Ascending aorta (tissue), 2 donors: Measurements from ENCODE around the gene GPC3. TPM values are rescaled to one million over a fixed set of nuclear protein-coding genes. Genes with fewer than 3 reads are reported as not detected.

Source experiments
- DNase-seq, 2 donors: peaks; one replicate each; pipeline ENCODE4 v3.0.0-alpha.2; 2019; ENCODE audit warnings: low spot score in 2 of 2
- H3K27ac ChIP-seq, 2 donors: fragments of 200-600 bp; sonication (generic); one replicate each; pipeline ENCODE4 v1.5.1; 2016 to 2017; ENCODE audit warnings: mild to moderate bottlenecking in 1 of 2
- H3K27me3 ChIP-seq: fragments of 200-600 bp; sonication (generic); one replicate; pipeline ENCODE4 v1.5.1; 2017
- H3K36me3 ChIP-seq, 2 donors: fragments of 200-600 bp; sonication (generic); one replicate each; pipeline ENCODE4 v1.5.1; 2016
- H3K4me1 ChIP-seq, 2 donors: fragments of 200-600 bp; sonication (generic); one replicate each; pipeline ENCODE4 v1.5.1; 2016 to 2017; ENCODE audit warnings: mild to moderate bottlenecking in 1 of 2
- H3K4me3 ChIP-seq, 2 donors: fragments of 200-600 bp; sonication (generic); one replicate each; pipeline ENCODE4 v1.5.1; 2016 to 2017; ENCODE audit warnings: mild to moderate bottlenecking in 1 of 2
- H3K9me3 ChIP-seq, 2 donors: fragments of 200-600 bp; sonication (generic); one replicate each; pipeline ENCODE4 v1.5.1; 2016
- intact Hi-C: fragments of 100-400 bp; cut with DNase I; formaldehyde crosslinking; loops from one replicate; pipeline ENCODE4 v1.15.1; 2023
- total RNA-seq: library from RNA; depleted of rRNA; stranded (reverse); fragments of >200 nt; gene quantifications from one replicate; pipeline ENCODE4 v1.1.0, GENCODE V29; 2016
- TF ChIP-seq, protein P1 (sequence below), 3 experiments: fragments of 200-600 bp in 2 of 3; fragments of 450-650 bp in 1 of 3; sonication (generic) in 2 of 3; IDR thresholded peaks; one replicate each; pipeline ENCODE4 v1.5.1; 2016 to 2019; ENCODE audit warnings: antibody characterized with exemption in 3 of 3, mild to moderate bottlenecking in 1 of 3, moderate library complexity in 1 of 3

The GPC3 gene
- total RNA-seq, 1 donor from 2014 or later: 0.75 TPM

DNA sequence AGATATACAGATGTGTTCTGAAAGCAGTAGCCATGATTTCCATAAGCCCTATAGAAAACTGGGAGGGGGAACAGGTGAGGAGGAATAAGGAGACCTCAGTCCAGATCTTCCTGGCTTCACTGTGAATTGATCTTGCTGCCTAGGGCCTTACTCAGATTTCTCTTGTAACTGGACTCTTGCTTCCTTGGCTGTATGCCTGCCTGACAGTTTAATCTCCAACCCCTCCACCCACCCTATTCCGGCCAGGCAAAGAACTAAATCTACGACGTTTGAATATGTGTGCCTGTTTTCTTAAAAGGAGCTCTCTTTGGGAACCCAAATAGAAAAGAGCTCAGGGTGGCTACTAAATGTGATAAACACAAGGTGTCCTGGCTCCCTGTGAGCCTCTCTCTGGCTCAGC, 173.0 kb downstream of the GPC3 start:
- TF ChIP-seq, protein P1, sequence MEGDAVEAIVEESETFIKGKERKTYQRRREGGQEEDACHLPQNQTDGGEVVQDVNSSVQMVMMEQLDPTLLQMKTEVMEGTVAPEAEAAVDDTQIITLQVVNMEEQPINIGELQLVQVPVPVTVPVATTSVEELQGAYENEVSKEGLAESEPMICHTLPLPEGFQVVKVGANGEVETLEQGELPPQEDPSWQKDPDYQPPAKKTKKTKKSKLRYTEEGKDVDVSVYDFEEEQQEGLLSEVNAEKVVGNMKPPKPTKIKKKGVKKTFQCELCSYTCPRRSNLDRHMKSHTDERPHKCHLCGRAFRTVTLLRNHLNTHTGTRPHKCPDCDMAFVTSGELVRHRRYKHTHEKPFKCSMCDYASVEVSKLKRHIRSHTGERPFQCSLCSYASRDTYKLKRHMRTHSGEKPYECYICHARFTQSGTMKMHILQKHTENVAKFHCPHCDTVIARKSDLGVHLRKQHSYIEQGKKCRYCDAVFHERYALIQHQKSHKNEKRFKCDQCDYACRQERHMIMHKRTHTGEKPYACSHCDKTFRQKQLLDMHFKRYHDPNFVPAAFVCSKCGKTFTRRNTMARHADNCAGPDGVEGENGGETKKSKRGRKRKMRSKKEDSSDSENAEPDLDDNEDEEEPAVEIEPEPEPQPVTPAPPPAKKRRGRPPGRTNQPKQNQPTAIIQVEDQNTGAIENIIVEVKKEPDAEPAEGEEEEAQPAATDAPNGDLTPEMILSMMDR (IDR thresholded peaks at IDR 0.05): no peak
- no peak overlapping the region for H3K4me3 ChIP-seq
- no peaks in the 10 kb centered on the region for H3K4me1 ChIP-seq
- no peaks in the 10 kb centered on the region for H3K27me3 ChIP-seq
- no peak overlapping the region for H3K27ac ChIP-seq
- H3K36me3 ChIP-seq: no peaks in the 10 kb centered on the region
- no peaks in the 10 kb centered on the region for H3K9me3 ChIP-seq
- DNase-seq: no peak
- intact Hi-C loops: no loop called here

DNA sequence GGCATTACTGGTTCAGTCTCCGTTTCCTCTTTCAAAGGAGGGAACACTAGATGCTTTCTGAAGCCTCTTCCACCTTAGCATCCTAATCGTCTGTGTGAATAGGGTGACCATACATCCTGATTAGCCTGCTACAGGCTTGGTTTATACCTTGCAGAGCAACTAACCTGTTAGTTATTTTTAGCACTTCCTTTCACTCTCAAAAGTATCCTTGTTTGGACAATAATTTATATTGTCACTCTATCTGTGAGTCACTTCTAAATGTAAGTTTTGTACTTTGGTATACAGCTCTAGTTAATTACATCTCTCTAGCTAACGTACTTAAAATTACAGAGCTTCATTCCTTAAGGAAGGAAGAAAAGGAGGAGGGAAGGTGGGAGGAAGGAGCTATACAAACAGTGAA, 174.5 kb downstream of the GPC3 start:
- TF ChIP-seq, protein P1 (IDR thresholded peaks at IDR 0.05): no peak
- no peak for DNase-seq
- Histone ChIP-seq H3K27ac (no peak overlapping the region), H3K4me1 (no peaks in the 10 kb centered on the region), H3K27me3 (no peaks in the 10 kb centered on the region), H3K36me3 (no peaks in the 10 kb centered on the region), H3K9me3 (no peaks in the 10 kb centered on the region), H3K4me3 (no peak overlapping the region)
- intact Hi-C loops: no loop called here

DNA sequence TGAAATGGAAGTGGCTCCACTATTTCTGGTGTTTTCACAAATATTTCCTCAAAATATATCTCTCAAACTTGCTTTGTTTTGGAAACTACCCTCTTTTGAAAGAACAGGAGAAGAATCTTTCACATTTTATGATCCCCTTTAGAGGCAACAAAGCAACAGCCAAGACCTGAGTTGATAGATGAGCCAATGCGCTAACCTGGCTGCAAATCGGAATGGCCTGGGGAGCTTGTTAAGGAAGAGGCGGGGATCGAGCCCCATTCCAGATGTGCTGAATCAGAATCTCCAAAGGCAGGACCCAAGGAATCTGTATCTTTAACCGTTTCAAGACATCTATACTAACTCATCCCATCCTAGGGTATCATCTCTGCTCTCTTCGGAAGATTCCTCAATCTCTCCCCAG, 181.3 kb downstream of the GPC3 start:
- TF ChIP-seq, protein P1 (IDR thresholded peaks at IDR 0.05): no peak
- H3K4me1 ChIP-seq: no peaks in the 10 kb centered on the region
- no peak for DNase-seq
- no peak overlapping the region for H3K27ac ChIP-seq
- H3K27me3 ChIP-seq: no peaks in the 10 kb centered on the region
- intact Hi-C loops: no loop called here
- no peak overlapping the region for H3K4me3 ChIP-seq
- H3K36me3 ChIP-seq: no peaks in the 10 kb centered on the region
- no peaks in the 10 kb centered on the region for H3K9me3 ChIP-seq

DNA sequence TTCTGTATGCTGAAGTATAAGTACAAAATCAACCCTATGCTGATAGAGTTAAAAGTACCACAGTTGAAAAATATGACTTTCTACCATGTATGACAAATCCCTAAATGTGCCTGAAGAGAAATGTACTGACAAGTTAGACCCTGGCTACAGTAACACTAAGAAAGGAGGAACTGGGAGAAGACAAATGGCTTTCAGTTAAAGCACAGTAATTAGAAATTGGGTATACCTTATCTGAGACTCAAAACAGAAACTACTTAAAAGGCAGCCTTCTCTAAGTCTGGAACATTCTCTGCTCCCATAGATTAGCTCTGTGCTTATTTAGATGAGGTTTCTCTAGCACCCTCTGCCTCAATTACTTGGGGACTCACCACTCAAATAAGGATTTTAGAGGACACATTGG, 189.1 kb downstream of the GPC3 start:
- H3K9me3 ChIP-seq: no peaks in the 10 kb centered on the region
- intact Hi-C loops: no loop called here
- TF ChIP-seq, protein P1 (IDR thresholded peaks at IDR 0.05): no peak

DNA sequence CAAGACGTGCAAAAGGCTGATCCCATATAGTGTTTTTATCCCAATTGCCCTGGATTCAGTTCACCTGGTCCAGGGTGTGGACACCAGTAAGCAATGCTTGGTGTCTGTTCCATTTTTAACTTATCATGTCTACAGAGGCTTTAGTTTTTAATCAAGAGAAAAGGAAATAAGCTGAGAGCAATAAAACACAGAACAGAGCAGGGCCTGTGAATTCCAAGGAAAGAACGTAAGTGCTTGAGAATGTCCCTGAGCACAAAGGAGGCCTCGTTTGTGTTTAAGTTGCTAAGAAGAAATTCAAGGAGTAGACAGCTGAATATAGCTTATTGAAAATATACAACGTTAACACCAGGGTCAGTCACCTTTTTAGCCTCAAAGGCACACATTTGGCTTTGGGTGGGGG, 191.3 kb downstream of the GPC3 start:
- Histone ChIP-seq H3K9me3 (no peaks in the 10 kb centered on the region), H3K27ac (no peak overlapping the region), H3K4me1 (no peaks in the 10 kb centered on the region), H3K4me3 (no peak overlapping the region), H3K27me3 (no peaks in the 10 kb centered on the region), H3K36me3 (no peaks in the 10 kb centered on the region)
- intact Hi-C loops: loop anchor here (5.0 kb wide), 1 partner anchor 603 kb away; no protein-coding TSS in a partner anchor
- DNase-seq: no peak
- TF ChIP-seq, protein P1 (IDR thresholded peaks at IDR 0.05): no peak

More for the DNA sequence above, 189.1 kb downstream of the GPC3 start:
- Histone ChIP-seq H3K27me3 (no peaks in the 10 kb centered on the region), H3K27ac (no peak overlapping the region), H3K36me3 (no peaks in the 10 kb centered on the region), H3K4me3 (no peak overlapping the region), H3K4me1 (no peaks in the 10 kb centered on the region)
- DNase-seq: no peak

DNA sequence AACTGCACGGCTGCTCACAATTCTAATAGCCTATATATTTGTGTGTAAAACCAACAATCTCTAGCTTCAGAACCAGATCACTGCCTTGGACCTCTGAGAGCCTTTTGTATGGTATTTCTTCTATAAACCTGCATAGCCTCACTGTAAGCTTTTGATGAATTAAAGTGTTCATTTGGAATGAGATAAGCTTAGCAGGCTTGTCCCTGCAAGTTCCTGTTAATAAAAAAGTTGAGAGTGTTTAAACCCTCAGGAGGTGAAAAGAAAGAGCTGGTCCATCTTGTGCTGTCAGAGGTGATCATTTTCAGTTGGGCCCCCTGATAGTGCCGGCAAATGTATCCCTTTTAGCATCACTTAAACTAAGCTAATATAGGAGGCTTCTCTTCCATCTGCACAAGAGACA, 191.8 kb downstream of the GPC3 start:
- intact Hi-C loops: loop anchor here (2.0 to 5.0 kb wide), 2 partner anchors 233 to 604 kb away; no protein-coding TSS in a partner anchor
- no peaks in the 10 kb centered on the region for H3K27me3 ChIP-seq
- no peaks in the 10 kb centered on the region for H3K9me3 ChIP-seq
- no peak overlapping the region for H3K27ac ChIP-seq
- TF ChIP-seq, protein P1 (IDR thresholded peaks at IDR 0.05): no peak
- no peak overlapping the region for H3K4me3 ChIP-seq
- no peaks in the 10 kb centered on the region for H3K36me3 ChIP-seq
- DNase-seq: no peak
- H3K4me1 ChIP-seq: no peaks in the 10 kb centered on the region
